Stimulated activated CD8-positive, alpha-beta memory T cell treated with anti-CD3 and anti-CD28 coated beads, Interleukin-12 subunit alpha, Interleukin-12 subunit beta, amount 100 ng/mL, for 4 hours (primary cell): Measurements from ENCODE around the gene REEP1.
"Not testable (repeated sequence)": the region's sequence is repeated elsewhere in the genome, so short reads cannot be mapped to it uniquely, and the experiment has no call there.

ENCODE experiments used
- DNase-seq: peaks from one replicate; pipeline ENCODE4 v3.0.0-alpha.2; 2020; ENCODE audit warnings: low read depth

The REEP1 gene

DNA sequence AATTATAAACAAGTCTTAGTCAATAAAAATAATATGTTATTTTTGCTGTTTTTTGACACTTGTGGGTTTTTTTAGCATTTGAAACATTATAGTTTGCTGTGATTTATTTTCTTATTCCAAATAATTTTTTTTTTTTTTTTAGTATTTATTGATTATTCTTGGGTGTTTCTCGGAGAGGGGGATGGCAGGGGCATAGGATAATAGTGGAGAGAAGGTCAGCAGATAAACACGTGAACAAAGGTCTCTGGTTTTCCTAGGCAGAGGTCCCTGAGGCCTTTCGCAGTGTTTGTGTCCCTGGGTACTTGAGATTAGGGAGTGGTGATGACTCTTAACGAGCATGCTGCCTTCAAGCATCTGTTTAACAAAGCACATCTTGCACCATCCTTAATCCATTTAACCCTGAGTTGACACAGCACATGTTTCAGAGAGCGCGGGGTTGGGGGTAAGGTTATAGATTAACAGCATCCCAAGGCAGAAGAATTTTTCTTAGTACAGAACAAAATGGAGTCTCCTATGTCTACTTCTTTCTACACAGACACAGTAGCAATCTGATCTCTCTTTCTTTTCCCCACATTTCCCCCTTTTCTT, 8.5 kb upstream of the REEP1 start:
- not testable (repeated sequence) for DNase-seq

- no peak for DNase-seq
Observed at GRCh38 chr2:86344404-86344803, 7.0 kb upstream of the REEP1 start.

- no peak for DNase-seq
Observed at GRCh38 chr2:86342488-86342887, 5.1 kb upstream of the REEP1 start.

DNA sequence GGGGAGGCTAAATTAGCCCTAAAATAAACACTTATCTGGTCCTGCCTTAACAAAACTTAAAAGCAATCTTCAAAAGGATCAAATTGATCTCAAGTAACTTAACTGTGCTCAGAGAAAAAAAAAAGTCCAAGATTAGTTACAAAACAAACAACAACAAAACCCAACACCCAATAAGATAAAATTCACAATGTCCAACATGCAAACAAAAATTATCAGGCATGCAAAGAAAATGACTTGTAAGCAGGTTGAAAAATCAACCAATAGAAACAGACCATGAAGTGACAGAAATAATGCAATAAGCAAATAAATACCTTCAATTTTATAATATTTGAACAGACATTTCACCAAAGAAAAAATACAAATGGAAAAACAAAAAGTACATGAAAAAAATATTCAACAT, 4.0 kb upstream of the REEP1 start:
- no peak for DNase-seq

DNA sequence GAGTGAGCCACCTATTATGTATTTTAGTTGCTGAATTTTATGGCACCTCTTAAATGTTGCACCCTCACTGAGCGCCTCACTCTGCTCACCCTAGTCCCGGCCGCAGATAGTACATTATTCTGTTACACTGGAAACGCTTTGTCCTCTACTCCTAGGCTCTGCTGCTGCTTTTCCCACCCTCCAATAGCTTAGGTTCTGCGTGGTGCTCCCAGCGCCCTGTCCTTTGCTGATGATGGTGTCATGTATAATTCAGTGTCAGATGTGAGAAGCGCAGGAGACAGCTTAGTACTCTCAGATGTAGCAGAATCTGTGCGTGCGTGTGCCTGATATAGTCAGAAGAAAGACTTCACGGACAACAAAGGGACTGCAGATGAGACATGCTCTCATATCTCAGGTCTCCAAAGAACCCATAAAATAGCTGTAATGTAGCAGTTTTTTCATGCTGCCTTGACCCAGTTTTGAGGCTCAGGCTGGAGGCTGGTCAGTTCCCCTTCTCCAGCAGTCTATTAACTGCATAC, 1.4 kb upstream of the REEP1 start:
- DNase-seq: no peak

- DNase-seq: no peak
Observed at GRCh38 chr2:86336675-86337243, 667 bp downstream of the REEP1 start.

DNA sequence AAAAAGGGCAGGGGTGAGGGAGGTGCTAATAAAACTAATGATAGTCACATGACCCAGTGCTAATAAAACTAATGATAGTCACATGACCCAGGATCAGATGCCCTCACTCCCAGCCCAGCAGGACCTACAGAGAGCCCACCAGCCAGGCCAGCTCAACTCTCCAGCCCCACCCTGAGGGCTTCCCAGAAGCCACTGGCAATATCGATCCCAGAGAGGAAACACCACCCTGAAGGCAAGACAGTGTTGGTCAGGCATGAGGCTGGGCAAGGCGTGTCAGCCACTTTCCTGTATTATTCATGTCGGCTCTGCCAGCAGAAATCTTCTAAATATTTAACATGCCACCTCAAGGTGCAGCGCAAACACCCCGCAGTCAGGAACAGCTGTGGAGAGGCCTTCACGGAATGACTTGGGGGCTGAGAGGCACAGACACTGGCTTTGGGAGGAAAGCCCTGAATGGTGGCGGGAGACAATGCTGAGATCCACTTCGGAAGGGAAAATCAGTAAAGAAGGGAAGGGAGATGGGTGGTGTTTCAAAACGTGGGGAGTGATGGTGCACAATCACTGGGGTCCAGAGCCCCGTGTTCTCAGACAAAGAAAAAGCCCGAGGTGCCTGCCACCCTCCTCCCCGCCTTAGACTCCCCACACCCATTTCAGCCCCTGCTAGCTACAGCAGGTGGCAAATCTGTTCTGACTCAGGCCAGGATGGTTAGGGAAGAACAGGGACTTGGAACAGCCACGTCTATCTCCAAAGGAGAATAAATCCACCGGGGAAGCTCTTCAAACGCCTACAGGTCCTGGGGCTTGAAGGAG, 1.4 kb downstream of the REEP1 start:
- DNase-seq: no peak

- DNase-seq: no peak
Observed at GRCh38 chr2:86333378-86333777, 4.0 kb downstream of the REEP1 start.

DNA sequence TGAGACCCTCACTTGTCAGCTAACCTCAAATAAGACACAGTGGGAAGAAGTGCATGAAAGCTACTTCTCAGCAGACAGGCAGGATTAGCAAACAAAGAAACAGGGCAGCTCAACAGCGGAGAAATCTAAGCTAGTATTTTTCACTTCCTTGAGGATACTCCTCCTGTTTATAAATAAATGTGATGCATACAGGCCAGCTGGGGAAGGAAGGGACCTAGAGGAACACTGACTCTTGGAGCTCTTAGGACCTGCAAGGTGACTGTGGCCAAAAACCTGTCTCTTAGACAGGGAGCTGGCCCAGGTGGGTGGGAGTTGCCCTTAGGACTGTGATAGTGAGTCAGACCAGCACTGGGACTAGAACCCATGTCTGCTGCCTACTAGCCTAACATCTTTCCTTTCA, 4.8 kb downstream of the REEP1 start:
- DNase-seq: no peak

DNA sequence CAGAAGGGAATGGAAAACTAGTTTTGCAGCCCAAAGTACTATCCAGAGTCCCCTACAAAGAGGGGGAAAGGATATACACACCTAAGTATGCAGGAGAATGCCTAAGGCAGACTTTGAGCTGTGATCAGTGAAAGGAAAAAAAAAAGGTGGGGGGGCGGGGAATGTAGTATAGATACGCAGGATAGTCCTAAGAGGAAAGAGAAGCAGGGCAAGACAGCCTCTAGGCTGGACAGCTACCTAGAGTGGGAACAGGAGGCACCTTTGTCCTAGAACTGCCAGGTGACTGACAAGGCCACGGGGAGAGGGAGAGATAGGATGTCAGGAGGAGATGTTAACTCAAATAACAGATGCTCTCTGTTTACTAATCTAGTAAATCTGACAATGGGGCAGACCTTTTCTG, 6.0 kb downstream of the REEP1 start:
- DNase-seq: no peak

- DNase-seq: no peak
Observed at GRCh38 chr2:86330001-86330400, 7.4 kb downstream of the REEP1 start.

DNA sequence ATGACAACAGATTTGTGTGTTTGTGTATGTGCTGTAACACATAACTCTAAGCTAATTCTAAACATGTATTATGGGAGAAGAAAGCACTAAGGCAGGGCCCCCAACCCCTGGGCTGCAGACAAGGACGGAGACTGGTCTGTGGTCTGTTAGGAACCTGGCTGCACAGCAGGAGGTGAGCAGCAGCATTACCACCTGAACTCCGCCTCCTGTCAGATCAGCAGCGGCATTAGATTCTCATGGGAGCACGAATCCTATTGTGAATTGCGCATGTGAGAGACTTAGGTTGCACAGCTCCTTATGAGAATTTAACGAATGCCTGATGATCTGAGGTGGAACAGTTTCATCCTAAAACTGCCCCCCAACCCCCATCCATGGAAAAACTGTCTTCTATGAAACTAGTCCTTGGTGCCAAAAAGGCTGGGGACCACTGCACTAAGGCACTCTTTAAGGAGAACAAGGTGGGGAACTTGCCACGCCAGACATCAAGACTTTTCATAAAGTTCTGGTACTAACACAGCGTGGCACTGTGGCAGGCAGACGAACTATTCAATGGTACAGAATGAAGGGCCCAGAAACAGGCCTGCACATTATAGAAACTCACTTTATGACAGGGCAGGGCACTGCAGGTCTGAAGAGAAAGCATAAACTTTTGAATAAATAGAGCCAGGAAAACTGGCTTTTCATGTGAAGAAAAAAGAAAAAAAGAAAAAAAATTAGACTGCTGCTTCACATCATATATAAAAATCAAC, 14.0 kb downstream of the REEP1 start:
- DNase-seq: no peak

GRCh38 chr2:86319700-86320580, 17.5 kb downstream of the REEP1 start:
- no peak for DNase-seq

GRCh38 chr2:86315084-86315483, 22.3 kb downstream of the REEP1 start:
- DNase-seq: no peak

- DNase-seq: no peak
Observed at GRCh38 chr2:86314125-86314524, 23.3 kb downstream of the REEP1 start.

GRCh38 chr2:86313341-86313740, 24.1 kb downstream of the REEP1 start:
- DNase-seq: no peak

DNA sequence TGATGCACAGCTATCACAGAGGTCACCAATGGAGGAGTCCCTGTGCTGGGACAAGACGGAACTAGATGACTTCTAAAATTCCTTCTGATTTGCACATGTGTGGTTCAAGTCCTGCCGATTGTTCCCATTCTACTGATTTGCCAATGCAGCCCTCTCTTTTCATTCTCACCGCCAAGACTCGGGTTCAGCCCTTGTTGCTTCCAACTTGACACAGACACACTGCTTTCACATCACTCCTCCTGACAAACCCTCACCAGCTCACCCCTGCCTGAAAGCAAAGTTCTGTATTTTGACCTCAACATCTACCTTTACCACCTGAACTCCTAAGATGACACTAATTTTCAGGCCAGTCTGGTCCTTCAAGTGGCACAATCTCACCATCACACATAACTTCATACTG, 25.5 kb downstream of the REEP1 start:
- DNase-seq: no peak

DNA sequence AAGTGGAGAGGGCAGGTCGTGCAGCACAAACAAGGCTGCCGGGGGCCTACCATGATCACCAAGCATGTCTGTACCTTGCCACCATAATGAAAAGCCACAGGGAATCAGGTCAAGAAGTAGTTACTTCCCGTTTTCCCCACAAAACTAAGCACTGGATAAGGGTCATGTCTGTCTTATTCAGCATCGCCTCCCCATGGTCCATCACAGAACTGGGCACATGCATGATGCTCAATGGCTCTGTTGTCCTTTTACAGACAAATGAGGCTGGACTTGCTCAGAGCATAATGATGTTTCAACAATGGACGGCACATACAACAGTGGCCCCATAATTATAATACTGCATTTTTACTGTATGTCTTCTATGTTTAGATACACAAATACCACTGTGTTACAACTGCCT, 27.5 kb downstream of the REEP1 start:
- DNase-seq: no peak

DNA sequence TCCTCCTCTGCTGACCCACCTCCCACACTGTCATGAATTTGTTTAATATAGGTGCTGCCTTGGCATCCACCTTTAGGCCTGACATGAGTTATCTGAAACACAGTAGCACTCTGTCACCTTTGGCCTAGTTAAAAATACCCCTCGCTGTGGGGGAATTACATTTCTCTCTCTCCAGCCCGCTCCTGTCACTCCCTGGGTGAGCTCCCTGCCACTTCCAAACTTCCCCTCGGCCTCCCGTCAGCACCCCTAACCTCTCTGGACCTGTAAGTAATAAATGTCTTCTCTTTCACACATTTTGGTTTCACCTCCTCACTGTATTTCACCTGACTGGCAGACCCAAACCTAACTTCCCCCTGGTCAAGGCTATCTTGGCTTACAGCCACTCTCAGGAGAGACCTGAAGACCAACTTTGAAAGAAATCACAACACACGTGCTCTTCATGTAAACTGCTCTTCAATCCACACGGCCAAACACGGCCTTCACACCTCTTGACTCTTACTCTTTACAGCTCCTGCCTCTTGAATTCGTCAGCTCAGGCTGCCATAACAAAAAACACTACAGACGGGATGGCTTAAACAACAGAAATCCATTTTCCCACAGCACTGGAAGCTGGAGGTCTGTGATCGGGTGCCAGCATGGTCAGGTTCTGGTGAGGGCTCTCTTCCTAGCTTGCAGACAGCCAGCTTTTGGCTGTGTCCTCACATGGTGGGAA, 28.3 kb downstream of the REEP1 start:
- DNase-seq: no peak

GRCh38 chr2:86308356-86308755, 29.1 kb downstream of the REEP1 start:
- DNase-seq: no peak

- no peak for DNase-seq
Observed at GRCh38 chr2:86307431-86307830, 30.0 kb downstream of the REEP1 start.
